Fibroblast of lung (primary cell): Measurements from ENCODE around the gene COL4A2. TPM values are rescaled to one million over a fixed set of nuclear protein-coding genes. Genes with fewer than 3 reads are reported as not detected.

Source experiments
- DNase-seq, 2 donors: peaks; one replicate each; pipeline versions ENCODE4 v3.0.0 to v3.0.0-alpha.2; 2010; ENCODE audit warnings: low read depth in 2 of 2
- H2AFZ ChIP-seq: 2 replicates; pipeline ENCODE4 v1.5.1; 2012; ENCODE audit warnings: low read length, control low read depth, inconsistent platforms
- H3K27ac ChIP-seq: 2 replicates; pipeline ENCODE4 v1.5.1; 2011; ENCODE audit warnings: low read length, control low read depth; ENCODE audit not compliant: insufficient read depth
- H3K27me3 ChIP-seq: 2 replicates; pipeline ENCODE4 v1.5.1; 2011; ENCODE audit warnings: mild to moderate bottlenecking, low read length; ENCODE audit not compliant: control insufficient read depth, insufficient read depth
- H3K36me3 ChIP-seq: 2 replicates; pipeline ENCODE4 v1.5.1; 2011; ENCODE audit warnings: low read length; ENCODE audit not compliant: control insufficient read depth, insufficient read depth
- H3K4me1 ChIP-seq: 2 replicates; pipeline ENCODE4 v1.5.1; 2011; ENCODE audit warnings: low read length; ENCODE audit not compliant: control insufficient read depth, insufficient read depth; ENCODE audit errors: extremely low read depth
- H3K4me2 ChIP-seq: 2 replicates; pipeline ENCODE4 v1.5.1; 2011; ENCODE audit warnings: low read length, control low read depth; ENCODE audit not compliant: insufficient read depth; ENCODE audit errors: extremely low read depth
- H3K4me3 ChIP-seq, 4 experiments: fragments of 200-600 bp in 1 of 4; sonication (generic) in 1 of 4; replicated peaks in 1 of 4; 2 replicates each; pipeline ENCODE4 v1.5.1; 2011 to 2016; ENCODE audit warnings: low read length in 4 of 4, low read depth in 3 of 4, mild to moderate bottlenecking in 3 of 4, control low read depth in 2 of 4, inconsistent platforms in 1 of 4, mixed read lengths in 1 of 4; ENCODE audit not compliant: insufficient read depth in 1 of 4; ENCODE audit errors: control extremely low read depth in 1 of 4
- H3K79me2 ChIP-seq: 2 replicates; pipeline ENCODE4 v1.5.1; 2012; ENCODE audit warnings: mild to moderate bottlenecking, low read length, inconsistent platforms; ENCODE audit not compliant: control insufficient read depth, insufficient read depth
- H3K9ac ChIP-seq: 2 replicates; pipeline ENCODE4 v1.5.1; 2011; ENCODE audit warnings: mild to moderate bottlenecking, low read length, control low read depth; ENCODE audit not compliant: insufficient read depth
- H3K9me3 ChIP-seq: 2 replicates; pipeline ENCODE4 v1.5.1; 2012; ENCODE audit warnings: low read depth, low read length; ENCODE audit not compliant: control insufficient read depth, insufficient read depth
- H4K20me1 ChIP-seq: 2 replicates; pipeline ENCODE4 v1.5.1; 2011; ENCODE audit warnings: low read length; ENCODE audit not compliant: control insufficient read depth, insufficient read depth; ENCODE audit errors: extremely low read depth
- EZH2 ChIP-seq: IDR thresholded peaks from 2 replicates; pipeline ENCODE4 v1.5.1; 2012; ENCODE audit warnings: low read length, control low read depth, mild to moderate bottlenecking; ENCODE audit errors: missing control alignments
- polyA plus RNA-seq, 2 donors: library from polyadenylated mRNA; depleted of rRNA in 1 of 2; stranded (reverse) in 1 of 2; unstranded in 1 of 2; fragments of >200 nt; gene quantifications; 2 replicates each; pipeline ENCODE4 v1.2.1, GENCODE V29; 2011 to 2012; ENCODE audit warnings: missing spikeins in 1 of 2
- total RNA-seq: library from RNA; depleted of rRNA; stranded (reverse); fragments of >200 nt; gene quantifications from 2 replicates; pipeline ENCODE4 v1.2.1, GENCODE V29; 2014
- TF ChIP-seq, protein P1 (sequence below), 2 donors: IDR thresholded peaks in 1 of 2; conservative IDR thresholded peaks in 1 of 2; 1 replicate in 1 of 2; 2 replicates in 1 of 2; pipeline ENCODE4 v1.5.1; 2011 to 2012; ENCODE audit warnings: low read length in 2 of 2, control low read depth in 1 of 2, inconsistent platforms in 1 of 2, low read depth in 1 of 2, mild to moderate bottlenecking in 1 of 2

COL4A2 gene
- total and polyA plus RNA-seq, 2 donors (not counting 1 experiment from before 2014, with no cell fraction given) = 93.1 to 463 TPM

DNA sequence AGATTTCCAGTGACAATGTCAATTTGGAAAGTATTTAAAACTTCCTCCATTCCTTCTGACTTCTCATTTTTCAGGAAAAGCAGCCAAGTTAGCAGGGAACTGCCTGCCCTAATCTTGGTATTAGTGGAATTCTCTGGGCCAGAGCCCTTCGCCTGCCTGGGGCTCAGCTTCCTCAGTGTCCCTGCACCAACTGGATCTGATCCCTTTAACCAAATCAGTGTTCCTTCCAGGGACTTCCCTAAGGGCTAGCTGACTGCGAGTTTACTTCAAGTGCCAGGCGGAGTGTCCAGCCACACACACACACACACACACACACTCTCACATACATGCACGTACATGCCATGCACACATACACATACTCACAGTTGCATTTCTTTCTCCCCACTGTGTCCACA lies 234.4 kb downstream of the COL4A2 start:
- Histone ChIP-seq H3K79me2 (no peaks in the 10 kb centered on the region), H3K27me3 (no peaks in the 10 kb centered on the region), H3K4me1 (no peaks in the 10 kb centered on the region), H3K9ac (no peak overlapping the region), H3K36me3 (no peaks in the 10 kb centered on the region), H3K27ac (no peak overlapping the region), H4K20me1 (no peaks in the 10 kb centered on the region), H3K4me3 (no peak overlapping the region), H2AFZ (no peak overlapping the region), H3K4me2 (no peak overlapping the region), H3K9me3 (no peaks in the 10 kb centered on the region)
- TF ChIP-seq, protein P1, sequence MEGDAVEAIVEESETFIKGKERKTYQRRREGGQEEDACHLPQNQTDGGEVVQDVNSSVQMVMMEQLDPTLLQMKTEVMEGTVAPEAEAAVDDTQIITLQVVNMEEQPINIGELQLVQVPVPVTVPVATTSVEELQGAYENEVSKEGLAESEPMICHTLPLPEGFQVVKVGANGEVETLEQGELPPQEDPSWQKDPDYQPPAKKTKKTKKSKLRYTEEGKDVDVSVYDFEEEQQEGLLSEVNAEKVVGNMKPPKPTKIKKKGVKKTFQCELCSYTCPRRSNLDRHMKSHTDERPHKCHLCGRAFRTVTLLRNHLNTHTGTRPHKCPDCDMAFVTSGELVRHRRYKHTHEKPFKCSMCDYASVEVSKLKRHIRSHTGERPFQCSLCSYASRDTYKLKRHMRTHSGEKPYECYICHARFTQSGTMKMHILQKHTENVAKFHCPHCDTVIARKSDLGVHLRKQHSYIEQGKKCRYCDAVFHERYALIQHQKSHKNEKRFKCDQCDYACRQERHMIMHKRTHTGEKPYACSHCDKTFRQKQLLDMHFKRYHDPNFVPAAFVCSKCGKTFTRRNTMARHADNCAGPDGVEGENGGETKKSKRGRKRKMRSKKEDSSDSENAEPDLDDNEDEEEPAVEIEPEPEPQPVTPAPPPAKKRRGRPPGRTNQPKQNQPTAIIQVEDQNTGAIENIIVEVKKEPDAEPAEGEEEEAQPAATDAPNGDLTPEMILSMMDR (conservative IDR thresholded peaks at IDR 0.05 in 1 of 2, IDR thresholded peaks at IDR 0.05 in 1 of 2; ENCODE audit: low read depth in 1 of 2, low read length in 2 of 2) = no peak
- TF ChIP-seq EZH2 = no peak
- DNase-seq = peak; percentile 32

DNA sequence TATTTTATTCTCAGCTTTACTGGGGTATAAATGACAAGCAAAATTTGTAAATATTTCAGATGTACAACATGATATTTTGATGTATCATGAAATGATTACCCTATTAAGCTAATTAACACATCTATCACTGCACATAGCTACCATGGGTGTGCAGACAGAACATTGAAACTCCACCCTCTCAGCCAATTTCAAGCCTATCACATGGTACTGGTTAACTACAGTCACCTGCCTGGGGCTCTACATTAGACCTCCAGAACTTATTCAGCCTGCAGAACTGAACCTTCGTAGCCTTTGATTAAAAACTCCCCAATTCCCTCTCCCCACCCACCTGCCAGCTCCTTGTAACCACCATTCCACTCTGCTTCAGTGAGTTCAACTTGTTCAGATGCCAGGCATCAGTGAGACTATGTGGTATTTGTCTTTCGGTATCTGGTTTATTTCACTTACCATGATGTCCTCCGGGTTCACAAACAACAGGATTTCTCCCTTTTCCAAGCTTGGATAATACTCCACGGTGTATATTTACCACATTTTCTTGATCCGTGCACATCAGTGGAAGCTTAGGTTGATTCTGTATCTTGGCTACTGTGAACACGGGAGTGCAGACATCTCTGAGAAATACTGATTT lies 235.2 kb downstream of the COL4A2 start:
- H3K4me2 ChIP-seq = no peak overlapping the region

DNA sequence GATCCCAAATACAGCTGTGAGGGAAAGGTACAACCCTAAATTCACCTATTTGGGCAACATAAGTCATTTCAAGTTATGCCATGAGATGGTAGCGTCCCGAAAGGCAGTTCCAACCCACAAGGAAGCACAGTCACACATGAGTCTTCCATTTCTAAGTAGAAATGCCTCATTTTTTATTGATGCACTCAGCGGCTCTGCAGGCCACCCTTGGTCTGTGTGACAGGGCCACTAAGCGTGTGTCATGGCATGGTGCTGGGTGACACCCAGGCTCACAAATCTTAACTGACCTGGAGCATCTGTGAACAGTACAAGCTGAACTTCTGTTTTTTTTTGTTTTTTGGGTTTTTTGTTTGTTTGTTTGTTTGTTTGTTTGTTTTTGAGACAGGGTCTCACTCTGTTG lies 239.3 kb downstream of the COL4A2 start:
- Histone ChIP-seq H3K9me3 (no peaks in the 10 kb centered on the region), H2AFZ (no peak overlapping the region), H3K36me3 (no peaks in the 10 kb centered on the region), H3K27ac (no peak overlapping the region), H4K20me1 (no peaks in the 10 kb centered on the region), H3K9ac (no peak overlapping the region), H3K4me2 (no peak overlapping the region), H3K4me1 (no peaks in the 10 kb centered on the region), H3K79me2 (no peaks in the 10 kb centered on the region), H3K27me3 (no peaks in the 10 kb centered on the region), H3K4me3 (no peak overlapping the region)
- DNase-seq = no peak
- TF ChIP-seq, protein P1 (conservative IDR thresholded peaks at IDR 0.05 in 1 of 2, IDR thresholded peaks at IDR 0.05 in 1 of 2; ENCODE audit: low read depth in 1 of 2, low read length in 2 of 2) = no peak
- no peak for TF ChIP-seq EZH2

More for the DNA sequence above, 235.2 kb downstream of the COL4A2 start:
- no peak overlapping the region for H3K4me3 ChIP-seq
- no peaks in the 10 kb centered on the region for H4K20me1 ChIP-seq
- no peak overlapping the region for H3K9ac ChIP-seq
- no peak for DNase-seq
- no peak overlapping the region for H3K27ac ChIP-seq
- no peaks in the 10 kb centered on the region for H3K4me1 ChIP-seq
- no peaks in the 10 kb centered on the region for H3K27me3 ChIP-seq
- no peaks in the 10 kb centered on the region for H3K9me3 ChIP-seq
- no peak overlapping the region for H2AFZ ChIP-seq
- H3K79me2 ChIP-seq = no peaks in the 10 kb centered on the region
- no peak for TF ChIP-seq EZH2
- TF ChIP-seq, protein P1 (conservative IDR thresholded peaks at IDR 0.05 in 1 of 2, IDR thresholded peaks at IDR 0.05 in 1 of 2; ENCODE audit: low read depth in 1 of 2, low read length in 2 of 2) = no peak
- H3K36me3 ChIP-seq = no peaks in the 10 kb centered on the region
